22Rv1 (cell line): Measurements from ENCODE around the gene CUL7.
"Not testable (repeated sequence)": the region's sequence is repeated elsewhere in the genome, so short reads cannot be mapped to it uniquely, and the experiment has no call there.

ENCODE experiments used
- H3K27ac ChIP-seq: fragments of 450-650 bp; 2 replicates; pipeline ENCODE4 v1.5.1; 2017
- ZFX ChIP-seq: fragments of 450-650 bp; IDR thresholded peaks from 2 replicates; pipeline ENCODE4 v1.6.1; 2017; ENCODE audit warnings: antibody characterized with exemption, borderline replicate concordance
- TF ChIP-seq, protein P1 (sequence below): fragments of 450-650 bp; IDR thresholded peaks from 2 replicates; pipeline ENCODE4 v1.5.1; 2017; ENCODE audit warnings: mild to moderate bottlenecking

Gene CUL7

DNA sequence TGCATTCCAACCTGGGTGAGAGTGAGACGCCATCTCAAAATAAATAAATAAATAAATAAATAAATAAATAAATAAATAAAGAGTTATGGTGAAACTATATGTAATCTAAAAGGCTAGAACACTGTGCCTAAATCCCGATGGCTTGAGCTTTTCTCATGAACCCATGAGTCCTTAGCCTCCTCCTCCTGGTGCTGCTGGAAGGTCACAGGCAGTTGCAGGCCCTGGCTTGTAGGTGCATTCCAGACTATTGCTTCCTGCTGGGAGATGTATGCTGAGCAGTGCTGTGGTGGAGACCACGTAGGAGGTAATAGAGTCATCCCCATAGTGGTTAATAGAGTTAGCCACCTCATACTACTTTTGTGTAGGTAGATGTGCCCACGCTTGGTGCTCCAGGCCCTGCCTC is 35.0 kb upstream of the CUL7 start:
- no peak overlapping the region for H3K27ac ChIP-seq
- no peak for TF ChIP-seq ZFX
- TF ChIP-seq, protein P1, sequence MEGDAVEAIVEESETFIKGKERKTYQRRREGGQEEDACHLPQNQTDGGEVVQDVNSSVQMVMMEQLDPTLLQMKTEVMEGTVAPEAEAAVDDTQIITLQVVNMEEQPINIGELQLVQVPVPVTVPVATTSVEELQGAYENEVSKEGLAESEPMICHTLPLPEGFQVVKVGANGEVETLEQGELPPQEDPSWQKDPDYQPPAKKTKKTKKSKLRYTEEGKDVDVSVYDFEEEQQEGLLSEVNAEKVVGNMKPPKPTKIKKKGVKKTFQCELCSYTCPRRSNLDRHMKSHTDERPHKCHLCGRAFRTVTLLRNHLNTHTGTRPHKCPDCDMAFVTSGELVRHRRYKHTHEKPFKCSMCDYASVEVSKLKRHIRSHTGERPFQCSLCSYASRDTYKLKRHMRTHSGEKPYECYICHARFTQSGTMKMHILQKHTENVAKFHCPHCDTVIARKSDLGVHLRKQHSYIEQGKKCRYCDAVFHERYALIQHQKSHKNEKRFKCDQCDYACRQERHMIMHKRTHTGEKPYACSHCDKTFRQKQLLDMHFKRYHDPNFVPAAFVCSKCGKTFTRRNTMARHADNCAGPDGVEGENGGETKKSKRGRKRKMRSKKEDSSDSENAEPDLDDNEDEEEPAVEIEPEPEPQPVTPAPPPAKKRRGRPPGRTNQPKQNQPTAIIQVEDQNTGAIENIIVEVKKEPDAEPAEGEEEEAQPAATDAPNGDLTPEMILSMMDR, result no peak

- H3K27ac ChIP-seq, result no peak overlapping the region
- TF ChIP-seq ZFX, result no peak
- TF ChIP-seq, protein P1, result no peak
These were observed 32.5 kb upstream of the CUL7 start for GRCh38 chr6:43086022-43086658.

GRCh38 chr6:43082806-43083655 is 29.4 kb upstream of the CUL7 start:
- TF ChIP-seq, protein P1, result no peak
- no peak overlapping the region for H3K27ac ChIP-seq

- not testable (repeated sequence) for H3K27ac ChIP-seq
These were observed 28.3 kb upstream of the CUL7 start for GRCh38 chr6:43081922-43082321.

DNA sequence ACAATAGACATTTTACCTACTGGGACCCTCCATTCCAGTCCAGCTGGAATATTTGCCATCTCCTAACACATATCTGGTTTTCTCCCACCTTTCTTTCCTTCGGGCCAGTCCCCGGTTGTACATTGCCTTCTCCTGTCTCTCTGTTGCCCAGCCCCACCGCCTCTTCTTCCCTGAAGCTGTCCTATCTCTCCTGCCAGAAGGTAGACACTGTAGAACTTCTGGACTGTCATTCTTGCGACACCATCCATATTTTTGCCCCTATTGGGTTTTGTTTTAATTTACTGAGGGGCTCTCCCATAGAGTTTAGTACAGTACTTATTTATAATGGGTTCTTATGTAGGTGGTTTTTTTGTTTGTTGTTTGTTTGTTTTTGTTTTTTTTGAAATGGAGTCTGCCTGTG is 27.4 kb upstream of the CUL7 start:
- TF ChIP-seq, protein P1, result no peak
- TF ChIP-seq ZFX, result no peak
- H3K27ac ChIP-seq, result no peak overlapping the region

DNA sequence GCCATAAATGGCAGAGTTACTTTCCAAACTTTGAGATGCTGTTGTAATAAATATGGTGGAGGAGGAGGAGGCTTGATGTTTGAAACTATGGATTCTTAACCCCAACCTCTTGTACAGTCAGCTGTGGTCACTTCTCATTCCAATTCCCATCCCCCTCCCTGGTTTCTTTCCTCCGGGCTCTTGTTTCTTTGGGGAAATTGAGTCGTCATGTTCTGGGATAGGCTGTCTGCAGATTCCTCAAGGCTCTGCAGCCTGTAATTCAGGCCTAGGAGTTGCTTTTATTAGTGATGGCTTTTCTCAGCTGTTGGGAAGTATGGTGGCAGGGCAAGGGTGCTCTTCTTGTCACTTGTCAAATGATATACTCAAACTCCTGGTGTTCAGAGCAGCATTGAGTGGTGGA is 25.0 kb upstream of the CUL7 start:
- TF ChIP-seq, protein P1, result no peak
- TF ChIP-seq ZFX, result no peak
- no peak overlapping the region for H3K27ac ChIP-seq

DNA sequence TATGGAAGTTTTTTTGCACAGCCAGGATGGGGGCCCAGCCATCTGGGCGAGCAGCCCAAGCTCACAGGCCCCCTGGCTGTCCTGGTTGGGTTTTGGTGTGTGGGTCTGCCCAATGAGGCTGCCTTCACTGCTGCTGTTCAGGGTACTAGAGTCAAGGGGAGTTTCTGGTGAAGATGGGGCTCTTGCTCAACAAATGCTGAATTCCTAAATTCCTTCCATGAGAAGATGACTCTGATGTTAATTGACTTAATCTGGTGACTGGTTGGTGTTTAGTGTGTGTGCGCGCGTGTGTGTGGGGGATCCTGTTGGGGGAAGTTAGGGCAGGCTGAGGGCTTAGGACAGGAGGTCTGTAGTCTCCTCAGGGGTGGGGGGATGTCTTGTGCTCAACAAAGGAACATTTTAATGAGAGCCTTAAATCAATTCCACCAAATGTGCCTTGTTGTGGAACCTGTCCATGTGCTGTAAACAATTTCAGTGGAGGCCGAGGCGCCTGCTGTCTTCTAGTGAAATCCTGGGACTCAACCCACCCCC is 24.4 kb upstream of the CUL7 start:
- no peak overlapping the region for H3K27ac ChIP-seq
- TF ChIP-seq, protein P1, result no peak
- TF ChIP-seq ZFX, result no peak
